ENCODE data around the gene PTTG2. TPM values are rescaled to one million over a fixed set of nuclear protein-coding genes. Genes with fewer than 3 reads are reported as not detected.
"Not testable (repeated sequence)": the region's sequence is repeated elsewhere in the genome, so short reads cannot be mapped to it uniquely, and the experiment has no call there.

Gene PTTG2
- total RNA-seq, 1 experiment from 2014 or later, result not detected

GRCh38 chr4:37971202-37971601 lies 11.0 kb downstream of the PTTG2 start:
- no peak for DNase-seq
- Histone ChIP-seq H3K27me3 (ENCODE audit: control insufficient read depth, insufficient read depth, low read length) (no peaks in the 10 kb centered on the region), H3K36me3 (replicated peaks; ENCODE audit: control insufficient read depth, insufficient read depth, low read length) (no peaks in the 10 kb centered on the region), H3K4me3 (ENCODE audit: insufficient read depth, low read depth, low read length) (no peak overlapping the region)

- no peaks in the 10 kb centered on the region for H3K27me3 ChIP-seq (ENCODE audit: control insufficient read depth, insufficient read depth, low read length)
- DNase-seq, result no peak
- H3K36me3 ChIP-seq (replicated peaks; ENCODE audit: control insufficient read depth, insufficient read depth, low read length), result no peaks in the 10 kb centered on the region
- no peak overlapping the region for H3K4me3 ChIP-seq (ENCODE audit: insufficient read depth, low read depth, low read length)
Measured at GRCh38 chr4:37973441-37973840, 13.2 kb downstream of the PTTG2 start.

- not testable (repeated sequence) for DNase-seq; H3K4me3 ChIP-seq (ENCODE audit: insufficient read depth, low read depth, low read length); H3K27me3 ChIP-seq (ENCODE audit: control insufficient read depth, insufficient read depth, low read length)
Measured at GRCh38 chr4:37975321-37975822, 15.2 kb downstream of the PTTG2 start.

GRCh38 chr4:37976507-37976906 lies 16.3 kb downstream of the PTTG2 start:
- Histone ChIP-seq H3K4me3 (ENCODE audit: insufficient read depth, low read depth, low read length) (peak overlapping the region; percentile 31), H3K27me3 (ENCODE audit: control insufficient read depth, insufficient read depth, low read length) (no peaks in the 10 kb centered on the region), H3K36me3 (replicated peaks; ENCODE audit: control insufficient read depth, insufficient read depth, low read length) (no peaks in the 10 kb centered on the region)
- DNase-seq, result no peak

More at GRCh38 chr4:37975321-37975822, 15.2 kb downstream of the PTTG2 start:
- H3K36me3 ChIP-seq (replicated peaks; ENCODE audit: control insufficient read depth, insufficient read depth, low read length), result not testable (repeated sequence)

- Histone ChIP-seq H3K4me3 (ENCODE audit: insufficient read depth, low read depth, low read length) (peak overlapping the region; percentile 78), H3K27me3 (ENCODE audit: control insufficient read depth, insufficient read depth, low read length) (no peaks in the 10 kb centered on the region), H3K36me3 (replicated peaks; ENCODE audit: control insufficient read depth, insufficient read depth, low read length) (no peaks in the 10 kb centered on the region)
- DNase-seq, result peak; percentile 95
Measured at GRCh38 chr4:37976991-37977470, 16.8 kb downstream of the PTTG2 start.

GRCh38 chr4:37977471-37978247 lies 17.5 kb downstream of the PTTG2 start:
- H3K4me3 ChIP-seq (ENCODE audit: insufficient read depth, low read depth, low read length), result peak overlapping the region; percentile 78
- no peaks in the 10 kb centered on the region for H3K36me3 ChIP-seq (replicated peaks; ENCODE audit: control insufficient read depth, insufficient read depth, low read length)
- DNase-seq, result peak; percentile 66
- H3K27me3 ChIP-seq (ENCODE audit: control insufficient read depth, insufficient read depth, low read length), result no peaks in the 10 kb centered on the region

GRCh38 chr4:37978248-37978924 lies 18.2 kb downstream of the PTTG2 start:
- no peaks in the 10 kb centered on the region for H3K27me3 ChIP-seq (ENCODE audit: control insufficient read depth, insufficient read depth, low read length)
- H3K36me3 ChIP-seq (replicated peaks; ENCODE audit: control insufficient read depth, insufficient read depth, low read length), result no peaks in the 10 kb centered on the region
- DNase-seq, result peak; percentile 31
- peak overlapping the region; percentile 78 for H3K4me3 ChIP-seq (ENCODE audit: insufficient read depth, low read depth, low read length)

GRCh38 chr4:37980246-37980645 lies 20.0 kb downstream of the PTTG2 start:
- Histone ChIP-seq H3K36me3 (replicated peaks; ENCODE audit: control insufficient read depth, insufficient read depth, low read length) (no peaks in the 10 kb centered on the region), H3K4me3 (ENCODE audit: insufficient read depth, low read depth, low read length) (no peak overlapping the region), H3K27me3 (ENCODE audit: control insufficient read depth, insufficient read depth, low read length) (no peaks in the 10 kb centered on the region)
- DNase-seq, result no peak

GRCh38 chr4:37981425-37981824 lies 21.2 kb downstream of the PTTG2 start:
- no peaks in the 10 kb centered on the region for H3K27me3 ChIP-seq (ENCODE audit: control insufficient read depth, insufficient read depth, low read length)
- no peaks in the 10 kb centered on the region for H3K36me3 ChIP-seq (replicated peaks; ENCODE audit: control insufficient read depth, insufficient read depth, low read length)
- no peak overlapping the region for H3K4me3 ChIP-seq (ENCODE audit: insufficient read depth, low read depth, low read length)
- DNase-seq, result no peak

GRCh38 chr4:37981844-37982720 lies 21.9 kb downstream of the PTTG2 start:
- no peaks in the 10 kb centered on the region for H3K36me3 ChIP-seq (replicated peaks; ENCODE audit: control insufficient read depth, insufficient read depth, low read length)
- no peaks in the 10 kb centered on the region for H3K27me3 ChIP-seq (ENCODE audit: control insufficient read depth, insufficient read depth, low read length)
- H3K4me3 ChIP-seq (ENCODE audit: insufficient read depth, low read depth, low read length), result no peak overlapping the region
- no peak for DNase-seq

GRCh38 chr4:37982736-37983135 lies 22.5 kb downstream of the PTTG2 start:
- Histone ChIP-seq H3K27me3 (ENCODE audit: control insufficient read depth, insufficient read depth, low read length) (no peaks in the 10 kb centered on the region), H3K36me3 (replicated peaks; ENCODE audit: control insufficient read depth, insufficient read depth, low read length) (no peaks in the 10 kb centered on the region), H3K4me3 (ENCODE audit: insufficient read depth, low read depth, low read length) (no peak overlapping the region)
- DNase-seq, result no peak

- no peaks in the 10 kb centered on the region for H3K27me3 ChIP-seq (ENCODE audit: control insufficient read depth, insufficient read depth, low read length)
- H3K36me3 ChIP-seq (replicated peaks; ENCODE audit: control insufficient read depth, insufficient read depth, low read length), result no peaks in the 10 kb centered on the region
- no peak for DNase-seq
- H3K4me3 ChIP-seq (ENCODE audit: insufficient read depth, low read depth, low read length), result no peak overlapping the region
Measured at GRCh38 chr4:37983951-37984350, 23.8 kb downstream of the PTTG2 start.

- Histone ChIP-seq H3K36me3 (replicated peaks; ENCODE audit: control insufficient read depth, insufficient read depth, low read length) (no peaks in the 10 kb centered on the region), H3K27me3 (ENCODE audit: control insufficient read depth, insufficient read depth, low read length) (no peaks in the 10 kb centered on the region), H3K4me3 (ENCODE audit: insufficient read depth, low read depth, low read length) (no peak overlapping the region)
- DNase-seq, result no peak
Measured at GRCh38 chr4:37985730-37986275, 25.6 kb downstream of the PTTG2 start.

- H3K4me3 ChIP-seq (ENCODE audit: insufficient read depth, low read depth, low read length), result no peak overlapping the region
- peak; percentile 47 for DNase-seq
- no peaks in the 10 kb centered on the region for H3K27me3 ChIP-seq (ENCODE audit: control insufficient read depth, insufficient read depth, low read length)
- H3K36me3 ChIP-seq (replicated peaks; ENCODE audit: control insufficient read depth, insufficient read depth, low read length), result no peaks in the 10 kb centered on the region
Measured at GRCh38 chr4:37988670-37989069, 28.5 kb downstream of the PTTG2 start.

Data from H7 (cell line).